ENCODE data around the gene PRKCD.

- TF ChIP-seq ZNF274 (IDR thresholded peaks at IDR 0.05; ENCODE audit: low read depth, low read length) (no peak), YY1 (IDR thresholded peaks at IDR 0.05; ENCODE audit: insufficient read depth, insufficient read length) (no peak), SUZ12 (IDR thresholded peaks at IDR 0.05; ENCODE audit: extremely low read depth, insufficient read depth, insufficient read length) (no peak)
These were observed 3.9 kb downstream of the PRKCD start for GRCh38 chr3:53164911-53165310.

All from NT2/D1 (cell line).